Measurements from ENCODE around the gene OPTC. TPM values are rescaled to one million over a fixed set of nuclear protein-coding genes. Genes with fewer than 3 reads are reported as not detected.

Gene OPTC
- total RNA-seq, 2 experiments from 2014 or later, result not detected

DNA sequence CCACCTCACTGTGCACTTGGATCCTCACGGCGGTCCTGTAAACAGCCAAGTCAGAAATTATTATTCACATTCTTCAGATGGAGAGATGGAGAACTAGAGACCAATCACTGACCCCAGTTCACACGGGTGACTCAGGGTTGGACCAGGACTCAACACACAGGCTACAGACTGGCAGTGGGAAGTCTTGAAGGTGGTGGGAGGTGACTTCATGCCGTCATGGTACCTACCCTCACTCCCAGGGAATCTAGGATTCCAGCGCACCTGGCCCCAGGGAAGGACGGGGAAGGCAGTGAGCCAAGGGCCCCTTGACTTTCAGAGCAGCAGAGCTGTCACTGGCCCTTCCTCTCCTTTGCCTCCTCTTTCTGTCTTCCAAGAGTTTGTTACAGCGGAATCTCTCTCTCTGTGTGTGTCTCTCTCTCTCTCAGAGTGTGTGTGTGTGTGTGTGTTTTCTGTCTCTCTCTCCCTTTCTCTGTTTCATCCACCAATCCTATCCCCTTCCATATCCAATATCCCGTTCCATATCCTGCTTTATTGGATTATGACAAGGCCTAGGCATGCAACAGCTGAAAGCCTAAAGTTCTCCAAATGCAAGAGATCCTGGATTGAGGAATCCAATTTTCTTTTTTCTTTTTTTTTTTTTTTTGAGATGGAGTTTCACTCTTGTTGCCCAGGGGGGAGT is 11.7 kb downstream of the OPTC start:
- H3K9me3 Mint-ChIP-seq, result no peaks in the 10 kb centered on the region
- TF ChIP-seq CTCF (IDR thresholded peaks at IDR 0.05), result no peak
- ChIA-PET CTCF (interaction anchor here (0.7 to 8.6 kb wide), 17 partner anchors 8 to 223 kb away, joined by 3 to 174 read pairs (median 6); partner anchors contain the start of gene OPTC), POLR2A (interaction anchor here (0.8 kb wide), 1 partner anchor 197 kb away, joined by 3 read pairs; no protein-coding TSS in a partner anchor)
- no peak for ATAC-seq
- H3K27ac Mint-ChIP-seq, result no peak overlapping the region
- intact Hi-C loops (cut with micrococcal nuclease), result loop anchor here (2.0 to 10.0 kb wide), 2 partner anchors 119 to 197 kb away; partner anchors contain the start of gene ATP2B4
- no peaks in the 10 kb centered on the region for H3K36me3 Mint-ChIP-seq (ENCODE audit: low read depth)
- DNase-seq, result no peak
- H3K27me3 Mint-ChIP-seq, result no peaks in the 10 kb centered on the region
- no peaks in the 10 kb centered on the region for H3K4me1 Mint-ChIP-seq (ENCODE audit: low read depth)
- no peak overlapping the region for H3K4me3 Mint-ChIP-seq

DNA sequence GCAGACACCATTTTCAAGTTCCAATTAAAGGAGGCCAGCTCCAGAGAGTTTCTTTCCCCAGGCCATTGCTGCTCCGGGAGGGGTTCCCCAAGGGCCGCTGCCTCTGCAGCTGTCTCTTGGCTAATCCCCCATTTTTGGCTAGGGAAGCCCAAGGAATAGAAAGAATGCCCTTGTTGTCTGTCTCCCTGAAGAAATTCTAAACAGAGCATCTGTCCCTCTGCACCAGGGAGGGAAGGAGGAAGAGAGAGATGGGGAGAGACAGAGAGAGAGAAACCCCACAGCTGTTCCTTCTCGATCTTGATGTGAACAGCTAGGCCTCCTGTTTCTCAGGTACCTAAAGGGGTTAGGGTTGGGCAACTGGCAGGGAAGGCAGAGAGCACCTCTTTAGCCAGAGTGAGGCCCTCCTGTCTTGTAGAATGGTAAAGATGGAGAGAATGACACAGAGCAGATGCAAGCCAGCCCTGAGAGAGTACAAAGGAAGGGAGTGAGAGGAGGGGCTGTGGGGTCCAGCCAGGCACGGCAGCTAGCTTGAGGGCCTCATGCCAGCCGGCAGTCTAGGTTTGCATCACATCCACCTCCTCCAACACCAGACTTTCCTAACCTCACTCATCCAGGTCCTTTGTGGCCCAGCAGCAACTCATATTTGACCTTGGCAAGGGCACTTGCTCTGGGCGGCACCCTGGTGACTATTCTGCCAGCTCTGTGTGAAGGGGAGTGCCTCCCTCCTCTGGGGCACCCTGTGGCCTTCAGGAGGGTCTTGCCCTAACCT is 13.1 kb downstream of the OPTC start:
- DNase-seq (no peak), ATAC-seq (no peak)
- CTCF ChIA-PET, result interaction anchor here (0.8 to 8.6 kb wide), 5 partner anchors 14 to 193 kb away, joined by 3 to 174 read pairs (median 3); partner anchors contain the start of gene OPTC
- POLR2A ChIA-PET, result interaction anchor here (0.6 to 0.8 kb wide), 2 partner anchors 12 to 940 kb away, joined by 3 read pairs; no protein-coding TSS in a partner anchor
- no peak for TF ChIP-seq CTCF (IDR thresholded peaks at IDR 0.05)
- Mint-ChIP-seq H3K4me3 (no peak overlapping the region), H3K9me3 (no peaks in the 10 kb centered on the region), H3K27ac (no peak overlapping the region), H3K36me3 (ENCODE audit: low read depth) (no peaks in the 10 kb centered on the region), H3K4me1 (ENCODE audit: low read depth) (no peaks in the 10 kb centered on the region), H3K27me3 (no peaks in the 10 kb centered on the region)
- intact Hi-C loops (cut with micrococcal nuclease), result loop anchor here (10.0 kb wide), 1 partner anchor 118 kb away; the partner anchor contains the start of gene ATP2B4

DNA sequence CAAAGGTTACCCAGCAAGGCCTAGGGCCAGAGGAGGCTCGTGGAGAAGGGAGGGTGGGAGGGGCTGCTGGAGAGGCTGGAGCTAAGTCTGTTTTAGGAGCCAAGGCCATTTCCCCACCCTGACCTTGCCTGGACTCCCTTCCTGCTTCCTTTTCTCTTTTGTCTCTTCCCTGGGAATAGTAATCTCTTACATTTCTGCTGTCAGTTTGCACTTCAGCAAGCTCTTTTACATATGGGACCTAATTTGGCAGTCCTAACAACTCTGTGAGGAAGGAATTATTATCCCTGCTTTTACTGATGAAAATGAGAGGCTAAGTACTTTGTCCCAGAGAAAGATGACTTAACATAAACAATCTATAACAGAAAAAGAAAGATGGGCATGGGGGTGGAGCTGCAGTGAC is 13.8 kb downstream of the OPTC start:
- TF ChIP-seq CTCF (IDR thresholded peaks at IDR 0.05), result no peak
- H3K27ac Mint-ChIP-seq, result no peak overlapping the region
- ATAC-seq (no peak), DNase-seq (no peak)
- intact Hi-C loops (cut with micrococcal nuclease), result loop anchor here (10.0 kb wide), 1 partner anchor 117 kb away; the partner anchor contains the start of gene ATP2B4
- CTCF ChIA-PET, result interaction anchor here (0.8 to 8.6 kb wide), 5 partner anchors 20 to 222 kb away, joined by 3 to 174 read pairs (median 3); no protein-coding TSS in a partner anchor
- POLR2A ChIA-PET, result no interaction called here
- peaks cover 6% of the 10 kb centered on the region for H3K4me1 Mint-ChIP-seq (ENCODE audit: low read depth)
- no peaks in the 10 kb centered on the region for H3K27me3 Mint-ChIP-seq
- no peaks in the 10 kb centered on the region for H3K36me3 Mint-ChIP-seq (ENCODE audit: low read depth)
- H3K9me3 Mint-ChIP-seq, result no peaks in the 10 kb centered on the region
- no peak overlapping the region for H3K4me3 Mint-ChIP-seq

- peaks cover 14% of the 10 kb centered on the region for H3K4me1 Mint-ChIP-seq (ENCODE audit: low read depth)
- no peak for TF ChIP-seq CTCF (IDR thresholded peaks at IDR 0.05)
- H3K36me3 Mint-ChIP-seq (ENCODE audit: low read depth), result no peaks in the 10 kb centered on the region
- intact Hi-C loops (cut with micrococcal nuclease), result loop anchor here (10.0 kb wide), 1 partner anchor 116 kb away; the partner anchor contains the start of gene ATP2B4
- H3K4me3 Mint-ChIP-seq, result no peak overlapping the region
- ChIA-PET CTCF (interaction anchor here (0.8 to 8.6 kb wide), 4 partner anchors 21 to 221 kb away, joined by 3 to 174 read pairs (median 3); no protein-coding TSS in a partner anchor), POLR2A (no interaction called here)
- no peak overlapping the region for H3K27ac Mint-ChIP-seq
- DNase-seq (no peak), ATAC-seq (no peak)
- no peaks in the 10 kb centered on the region for H3K9me3 Mint-ChIP-seq
- no peaks in the 10 kb centered on the region for H3K27me3 Mint-ChIP-seq
These were observed 14.6 kb downstream of the OPTC start for GRCh38 chr1:203508463-203509073.
